OCI-LY7 (cell line): ENCODE results near the gene MOK.
"Not testable (repeated sequence)": the region's sequence is repeated elsewhere in the genome, so short reads cannot be mapped to it uniquely, and the experiment has no call there.

ENCODE experiments used
- CTCF ChIP-seq: fragments of 200-600 bp; sonication (generic); conservative IDR thresholded peaks from 2 replicates; pipeline ENCODE4 v1.5.1; 2014; ENCODE audit warnings: mild to moderate bottlenecking, antibody characterized with exemption, low read length, moderate library complexity, mixed read lengths
- EZH2phosphoT487 ChIP-seq: fragments of 200-600 bp; sonication (generic); IDR thresholded peaks from 2 replicates; pipeline ENCODE4 v1.6.1; 2018; ENCODE audit warnings: low read depth, borderline replicate concordance, mild to moderate bottlenecking, mixed run types, antibody characterized with exemption, low read length, moderate library complexity, mixed read lengths

- not testable (repeated sequence) for TF ChIP-seq CTCF, EZH2phosphoT487
Observed at GRCh38 chr14:102243795-102244194, 61.2 kb downstream of the MOK start.
